HPDE6-E6E7 (cell line): Measurements from ENCODE around the gene ZBTB7C.
"Not testable (repeated sequence)": the region's sequence is repeated elsewhere in the genome, so short reads cannot be mapped to it uniquely, and the experiment has no call there.

Source experiments
- DNase-seq: peaks from one replicate; pipeline ENCODE4 v3.0.0; 2011; ENCODE audit warnings: missing footprints; ENCODE audit errors: extremely low spot score

ZBTB7C gene

GRCh38 chr18:48297139-48297538 lies 112.0 kb downstream of the ZBTB7C start:
- no peak for DNase-seq

DNA sequence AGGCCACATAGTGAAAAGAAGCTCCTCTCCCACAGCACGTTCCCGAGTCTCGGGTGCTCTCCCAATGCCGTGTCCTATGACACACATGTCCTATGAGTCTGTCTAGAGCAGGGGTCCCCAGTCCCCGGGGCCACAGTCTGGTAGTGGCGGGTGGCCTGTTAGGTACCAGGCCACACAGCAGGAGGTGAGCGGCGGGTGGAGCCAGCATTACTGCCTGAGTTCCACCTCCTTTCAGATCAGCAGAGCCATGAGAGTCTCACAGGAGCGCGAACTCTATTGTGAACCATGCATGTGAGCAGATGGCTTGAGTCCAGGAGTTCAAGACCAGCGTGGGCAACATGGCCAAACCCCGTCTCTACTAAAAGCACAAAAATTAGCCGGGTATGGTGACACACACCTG lies 112.6 kb downstream of the ZBTB7C start:
- DNase-seq: no peak

DNA sequence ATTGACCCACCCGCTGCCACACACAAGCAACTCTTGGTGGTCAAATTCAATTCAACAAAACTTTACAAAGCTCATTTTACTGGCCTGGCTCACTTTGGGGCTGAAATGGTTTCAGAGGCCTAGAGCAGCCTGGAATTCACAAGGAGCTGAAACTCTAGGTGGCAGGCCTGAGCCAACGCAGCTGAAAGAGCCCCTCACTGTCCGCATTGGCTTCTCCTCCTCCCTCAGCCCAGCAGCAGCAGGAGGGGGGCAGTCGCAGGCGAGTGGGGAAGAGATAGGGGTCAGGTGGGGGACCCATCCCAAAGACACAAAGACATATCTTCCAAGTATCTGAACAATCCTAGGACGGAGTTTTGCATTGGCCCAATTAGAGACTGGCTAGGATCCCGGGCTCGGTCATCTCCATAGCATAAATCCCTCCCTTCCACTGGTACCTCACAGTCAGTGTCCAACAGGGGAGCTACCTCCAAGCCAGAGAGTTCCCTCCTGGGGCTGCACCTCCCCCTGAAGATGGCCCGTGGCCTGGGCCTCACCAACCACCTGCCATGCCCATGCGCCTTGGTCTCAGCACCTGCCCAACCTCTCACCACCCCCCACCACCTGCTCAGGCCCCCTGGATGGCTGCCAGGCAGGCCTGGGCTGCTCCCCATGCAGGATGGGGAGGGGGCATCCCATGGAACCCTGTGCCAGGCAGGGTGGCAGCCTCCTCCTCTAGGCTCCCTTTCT lies 113.4 kb downstream of the ZBTB7C start:
- no peak for DNase-seq

DNA sequence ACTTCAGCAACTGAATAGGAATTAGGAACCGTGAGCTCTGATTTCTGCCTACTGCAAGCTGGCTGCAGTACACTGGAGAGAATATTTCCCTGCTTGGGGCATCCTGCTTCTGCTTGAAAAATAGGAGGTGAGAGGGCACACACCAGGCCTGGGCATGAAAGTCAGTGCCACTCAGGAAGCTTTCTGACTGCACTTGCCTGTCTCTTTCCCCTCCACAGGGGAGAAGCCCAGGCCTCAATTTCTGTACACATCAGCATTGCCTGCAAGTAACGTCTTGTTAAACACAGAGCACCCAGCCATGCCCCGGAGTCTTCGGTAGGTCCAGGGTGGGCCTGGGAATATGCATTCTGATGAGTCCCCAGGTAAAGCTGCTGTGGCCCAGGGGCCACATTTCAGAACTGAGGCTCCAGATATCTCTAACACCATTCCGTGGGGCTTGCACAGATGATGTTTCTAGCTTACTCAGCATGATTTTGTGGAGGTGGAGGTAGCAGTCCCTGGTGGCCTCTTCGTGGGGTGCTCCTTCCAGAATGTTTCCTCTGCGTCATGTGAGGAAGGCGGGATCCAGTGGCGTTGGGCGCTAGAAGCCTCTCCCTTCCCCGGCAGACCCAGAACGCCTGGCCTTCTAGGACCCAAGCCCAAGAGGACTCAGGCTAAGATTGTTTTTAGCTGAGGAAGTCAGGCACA lies 114.1 kb downstream of the ZBTB7C start:
- DNase-seq: no peak

DNA sequence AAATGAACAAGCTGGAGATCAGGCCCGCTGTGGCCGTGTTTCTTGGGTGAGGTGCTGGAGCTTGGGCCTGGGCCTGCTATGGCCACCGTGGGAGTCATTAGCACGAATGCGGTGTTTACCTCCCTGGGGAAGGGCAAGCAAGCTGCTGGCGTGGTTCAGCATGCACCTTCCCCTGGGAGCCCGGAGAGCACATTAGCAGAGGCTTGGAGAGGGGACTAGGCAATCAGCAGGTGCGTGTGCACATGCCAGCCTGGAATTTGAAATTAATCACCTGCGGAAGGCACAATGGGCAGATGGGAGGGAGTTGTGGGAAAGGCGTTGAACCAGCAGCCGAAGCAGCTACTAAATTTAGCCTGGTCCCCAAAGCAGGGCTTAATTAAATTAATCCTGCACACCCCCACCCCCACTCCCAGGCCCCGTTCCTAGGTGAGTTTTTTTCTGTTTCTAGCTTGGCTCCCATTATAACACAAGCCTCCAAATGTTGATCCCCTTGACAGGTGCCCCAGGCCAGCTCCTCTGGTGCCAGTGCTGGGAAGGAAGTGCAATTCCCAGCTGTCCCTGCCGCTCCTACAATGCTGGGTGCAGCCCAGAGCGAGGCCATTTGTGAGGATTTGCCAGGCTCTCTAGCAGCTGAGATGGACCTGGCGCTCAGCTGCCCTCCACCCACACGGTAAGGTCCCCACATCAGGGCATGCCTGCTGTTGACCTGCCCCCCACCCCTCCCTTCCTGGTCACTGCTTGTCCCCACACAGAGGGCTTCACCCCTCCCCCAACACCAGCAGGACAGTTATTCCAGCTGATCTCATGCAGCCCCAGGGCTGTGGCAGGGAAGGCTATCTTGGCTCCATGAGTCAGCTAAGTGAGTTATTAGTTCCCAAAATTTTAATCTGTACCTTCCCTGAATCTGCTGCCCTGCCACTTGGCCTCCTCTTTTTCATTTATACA lies 115.0 kb downstream of the ZBTB7C start:
- DNase-seq: no peak

DNA sequence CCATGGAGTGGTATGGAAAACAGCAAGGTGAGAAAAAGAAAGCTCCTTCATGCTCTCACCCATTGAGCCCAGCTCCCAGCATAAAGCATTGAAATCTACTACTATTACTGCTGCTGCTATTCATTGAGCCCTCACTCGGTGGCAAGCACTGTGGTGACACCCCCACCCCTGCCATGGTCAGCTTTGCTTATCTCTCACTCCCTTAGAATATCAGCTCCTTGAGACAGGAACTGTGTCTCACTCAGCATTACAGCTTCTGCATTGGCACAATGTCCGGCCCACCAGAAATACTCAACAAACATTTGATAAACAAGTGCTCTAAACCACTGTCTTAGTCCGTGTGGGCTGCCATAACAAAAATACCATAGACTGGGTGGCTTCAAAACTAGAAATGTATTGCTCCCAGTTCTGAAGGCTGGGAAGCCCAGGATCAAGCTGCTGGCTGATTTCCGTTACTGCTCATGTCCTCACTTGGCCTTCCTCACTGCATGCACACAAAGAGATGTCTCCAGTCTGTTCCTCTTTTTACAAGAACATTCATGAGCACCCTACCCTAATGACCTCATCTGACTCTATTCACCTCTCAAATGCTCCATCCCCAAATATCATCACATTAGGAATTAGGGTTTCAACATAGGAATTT lies 116.3 kb downstream of the ZBTB7C start:
- no peak for DNase-seq

DNA sequence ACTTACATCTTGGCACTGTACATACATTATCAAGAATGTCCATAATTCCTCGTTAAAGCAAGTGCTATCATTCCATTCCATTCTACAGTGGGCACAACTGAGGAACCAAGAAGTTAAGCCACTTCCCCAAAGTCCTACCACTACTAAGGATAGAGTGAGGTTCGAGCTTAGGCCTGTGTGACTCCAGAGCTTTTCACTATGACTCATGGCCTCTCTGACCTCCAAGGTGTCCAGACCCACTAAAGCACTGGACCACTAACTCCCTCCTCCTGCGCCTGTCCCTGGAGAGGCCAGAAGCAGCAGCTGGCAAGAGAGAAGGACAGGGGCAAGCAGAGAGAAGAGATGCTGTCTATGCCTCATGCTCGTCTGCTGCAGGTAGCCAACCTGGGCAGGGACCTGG lies 117.0 kb downstream of the ZBTB7C start:
- no peak for DNase-seq

DNA sequence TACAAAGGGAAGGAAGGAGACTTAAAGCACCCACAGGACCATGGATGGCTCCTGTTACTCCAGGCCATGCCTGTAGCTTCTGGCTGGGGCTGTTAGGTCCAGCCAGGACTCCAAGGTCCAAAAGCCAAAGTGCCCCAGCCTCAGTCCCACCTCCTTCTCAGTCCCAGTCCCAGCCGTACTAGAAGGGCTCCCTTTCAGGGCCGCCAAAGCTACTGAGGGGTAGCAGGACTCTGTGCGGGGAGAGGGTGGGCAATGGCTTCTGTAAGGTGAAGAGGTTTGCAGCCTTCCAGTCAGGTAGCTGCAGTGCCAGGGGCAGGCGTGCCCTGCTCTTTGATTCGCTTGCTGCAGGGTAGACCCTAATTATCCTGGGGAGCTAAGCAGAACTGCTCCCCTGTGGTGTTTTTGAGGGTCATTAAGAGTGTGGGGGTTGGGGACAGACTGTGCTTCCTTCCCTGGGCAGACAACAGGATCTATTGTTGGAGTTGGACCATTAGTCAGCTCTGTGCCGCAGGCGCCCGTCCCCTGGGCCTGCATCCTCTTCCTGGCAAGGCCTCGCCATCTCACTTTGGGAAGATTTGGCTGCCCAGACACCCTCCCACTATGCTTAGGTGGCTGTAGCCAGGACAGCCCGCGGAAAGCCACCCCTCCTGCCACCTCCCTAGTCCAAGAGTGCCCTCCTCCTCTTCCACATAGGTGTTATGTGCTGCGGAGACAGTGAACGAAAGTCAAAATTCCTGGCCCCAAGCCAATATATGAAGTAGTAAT lies 118.8 kb downstream of the ZBTB7C start:
- no peak for DNase-seq

- no peak for DNase-seq
Measured at GRCh38 chr18:48284743-48285142, 124.4 kb downstream of the ZBTB7C start.

DNA sequence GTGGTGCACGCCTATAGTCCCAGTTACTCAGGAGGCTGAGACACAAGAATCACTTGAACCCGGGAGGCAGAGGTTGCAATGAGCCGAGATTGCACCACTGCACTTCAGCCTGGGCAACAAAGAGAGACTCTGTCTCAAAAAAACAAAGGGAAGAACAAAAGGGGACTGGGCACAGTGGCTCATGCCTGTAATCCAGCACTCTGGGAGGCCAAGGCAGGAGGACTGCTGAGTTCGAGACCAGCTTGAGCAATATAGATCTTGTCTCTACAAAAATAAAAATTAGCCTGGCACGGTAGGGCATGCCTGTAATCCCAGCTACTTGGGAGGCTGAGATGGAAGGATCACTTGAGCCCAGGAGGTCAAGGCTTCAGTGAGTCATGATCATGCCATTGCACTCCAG lies 125.2 kb downstream of the ZBTB7C start:
- DNase-seq: not testable (repeated sequence)

DNA sequence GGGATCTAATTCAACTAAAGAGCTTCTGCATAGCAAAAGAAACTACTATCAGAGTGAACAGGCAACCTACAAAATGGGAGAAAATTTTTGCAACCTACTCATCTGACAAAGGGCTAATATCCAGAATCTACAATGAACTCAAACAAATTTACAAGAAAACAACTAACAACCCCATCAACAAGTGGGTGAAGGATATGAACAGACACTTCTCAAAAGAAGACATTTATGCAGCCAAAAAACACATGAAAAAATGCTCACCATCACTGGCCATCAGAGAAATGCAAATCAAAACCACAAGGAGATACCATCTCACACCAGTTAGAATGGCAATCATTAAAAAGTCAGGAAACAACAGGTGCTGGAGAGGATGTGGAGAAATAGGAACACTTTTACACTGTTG lies 127.7 kb downstream of the ZBTB7C start:
- not testable (repeated sequence) for DNase-seq

DNA sequence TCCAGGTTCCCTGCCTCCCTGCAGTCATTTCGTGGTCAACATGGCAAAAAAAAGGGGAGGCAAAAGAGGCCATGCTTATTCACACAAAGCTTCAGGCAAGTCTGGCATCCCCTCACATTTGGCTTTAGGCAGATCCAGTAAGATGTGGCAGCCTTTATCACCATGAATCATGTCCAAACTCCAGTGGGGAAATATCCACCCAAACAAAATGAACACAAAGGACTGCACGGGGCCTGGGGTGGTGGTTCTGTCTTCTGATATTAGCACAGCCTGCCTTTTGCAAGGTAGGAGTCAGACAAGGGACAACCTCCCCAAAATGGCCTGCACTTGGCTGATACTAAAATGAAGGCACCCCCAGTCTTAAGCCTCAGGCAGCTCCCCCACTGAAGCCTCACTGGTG lies 129.9 kb downstream of the ZBTB7C start:
- DNase-seq: no peak

DNA sequence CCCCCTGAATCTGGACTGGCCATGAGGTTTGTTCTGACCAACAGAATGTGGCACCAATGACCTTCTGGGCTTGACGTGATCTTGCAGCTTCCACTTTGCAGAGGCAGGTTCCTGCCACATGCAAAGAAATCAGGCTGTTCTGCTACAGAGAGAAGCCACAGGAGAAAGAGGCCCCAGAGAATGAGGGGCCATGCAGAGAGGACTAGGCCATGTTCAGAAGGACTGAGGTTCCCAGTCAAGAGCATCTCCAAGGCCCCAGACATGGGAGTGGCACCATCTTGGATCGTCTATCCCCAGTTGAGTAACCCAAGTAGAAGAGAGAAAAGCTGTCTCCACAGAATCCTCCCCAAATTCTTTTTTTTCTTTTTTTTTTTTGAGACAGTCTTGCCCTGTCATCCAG lies 131.1 kb downstream of the ZBTB7C start:
- DNase-seq: no peak

GRCh38 chr18:48274301-48274700 lies 134.9 kb downstream of the ZBTB7C start:
- DNase-seq: no peak

- DNase-seq: no peak
Measured at GRCh38 chr18:48270929-48271328, 138.3 kb downstream of the ZBTB7C start.

DNA sequence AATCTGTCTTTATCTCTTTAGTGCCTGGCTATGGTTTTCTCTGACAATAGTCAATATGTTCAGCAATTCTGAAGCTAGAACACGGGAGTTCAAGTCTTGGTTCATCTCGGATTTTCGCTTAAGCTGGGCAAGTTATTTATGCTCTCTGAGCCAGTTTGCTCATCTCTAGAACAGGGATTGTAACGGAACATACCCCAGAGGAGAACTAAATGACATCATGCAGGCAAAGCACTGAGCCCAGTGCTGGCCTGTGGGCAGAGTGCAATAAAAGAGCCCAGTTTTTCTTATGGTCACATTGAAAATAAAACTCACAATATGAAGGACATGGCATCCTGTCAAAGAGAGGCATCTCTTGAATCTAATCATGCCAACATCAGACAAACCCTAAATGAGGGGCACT lies 143.9 kb downstream of the ZBTB7C start:
- DNase-seq: no peak

GRCh38 chr18:48263914-48264902 lies 145.0 kb downstream of the ZBTB7C start:
- DNase-seq: no peak

- DNase-seq: no peak
Measured at GRCh38 chr18:48263192-48263853, 145.9 kb downstream of the ZBTB7C start.

- no peak for DNase-seq
Measured at GRCh38 chr18:48260237-48260636, 148.9 kb downstream of the ZBTB7C start.
